SK-N-SH (cell line): Measurements from ENCODE around the gene CNTNAP2. TPM values are rescaled to one million over a fixed set of nuclear protein-coding genes. Genes with fewer than 3 reads are reported as not detected.
"Not testable (repeated sequence)": the region's sequence is repeated elsewhere in the genome, so short reads cannot be mapped to it uniquely, and the experiment has no call there.

ENCODE experiments used
- CTCF ChIA-PET: fragments of 300-600, 350-600 bp; formaldehyde crosslinking; extraction: SDS; loops from one replicate; lab custom pipeline; 2021; lab: Yijun Ruan, JAX
- POLR2A ChIA-PET: fragments of 350-600 bp; sonication (Branson Sonifier 250); formaldehyde crosslinking; extraction: SDS; loops from one replicate; lab custom pipeline; 2020; ENCODE audit warnings: antibody characterized with exemption, inconsistent platforms; lab: Yijun Ruan, JAX
- DNase-seq: peaks from one replicate; pipeline ENCODE4 v3.0.0; 2012
- H2AFZ ChIP-seq: fragments of 200-600 bp; sonication (generic); 2 replicates; pipeline ENCODE4 v1.8.1; 2016; ENCODE audit warnings: antibody characterized with exemption, mild to moderate bottlenecking, low read depth
- H3F3A ChIP-seq: fragments of 200-600 bp; sonication (generic); replicated peaks from 2 replicates; pipeline ENCODE3; 2016; ENCODE audit warnings: antibody characterized with exemption, mild to moderate bottlenecking; ENCODE audit not compliant: insufficient read depth
- H3K27ac ChIP-seq, 2 experiments: fragments of 200-500 bp in 1 of 2; fragments of 200-600 bp in 1 of 2; sonication (Bioruptor generic) in 1 of 2; sonication (generic), shearing (Covaris generic) in 1 of 2; 2 replicates each; pipeline versions ENCODE4 v1.5.1 to v1.6.1; 2014 to 2016; ENCODE audit warnings: low read depth in 2 of 2, inconsistent platforms in 1 of 2, low read length in 1 of 2, mild to moderate bottlenecking in 1 of 2, mixed read lengths in 1 of 2
- H3K27me3 ChIP-seq: fragments of 200-600 bp; sonication (generic), shearing (Covaris generic); 2 replicates; pipeline ENCODE4 v1.6.1; 2016; ENCODE audit warnings: mixed run types; ENCODE audit not compliant: insufficient read depth
- H3K36me3 ChIP-seq, 2 experiments: fragments of 200-500 bp in 1 of 2; fragments of 200-600 bp in 1 of 2; sonication (Bioruptor generic) in 1 of 2; sonication (generic) in 1 of 2; replicated peaks in 1 of 2; 2 replicates each; pipeline versions ENCODE3 to v1.5.1; 2014 to 2016; ENCODE audit warnings: low read length in 1 of 2, mild to moderate bottlenecking in 1 of 2; ENCODE audit not compliant: insufficient read depth in 2 of 2, control insufficient read depth in 1 of 2
- H3K4me1 ChIP-seq, 2 experiments: fragments of 200-500 bp in 1 of 2; fragments of 200-600 bp in 1 of 2; sonication (Bioruptor generic) in 1 of 2; sonication (generic), shearing (Covaris generic) in 1 of 2; 2 replicates each; pipeline versions ENCODE4 v1.5.1 to v1.6.1; 2014 to 2016; ENCODE audit warnings: low read depth in 1 of 2, low read length in 1 of 2, mixed run types in 1 of 2; ENCODE audit not compliant: insufficient read depth in 2 of 2, control insufficient read depth in 1 of 2
- H3K4me2 ChIP-seq: fragments of 200-600 bp; sonication (generic), shearing (Covaris generic); 2 replicates; pipeline ENCODE4 v1.6.1; 2017; ENCODE audit warnings: mixed run types
- H3K4me3 ChIP-seq, 2 experiments: fragments of 200-500 bp in 1 of 2; fragments of 200-600 bp in 1 of 2; sonication (Bioruptor generic) in 1 of 2; sonication (generic), shearing (Covaris generic) in 1 of 2; 2 replicates each; pipeline versions ENCODE4 v1.5.1 to v1.8.1; 2014 to 2016; ENCODE audit warnings: low read depth in 2 of 2, inconsistent platforms in 1 of 2, low read length in 1 of 2, mild to moderate bottlenecking in 1 of 2, mixed read lengths in 1 of 2, moderate library complexity in 1 of 2
- H3K79me2 ChIP-seq: fragments of 200-600 bp; sonication (generic); 2 replicates; pipeline ENCODE4 v1.8.1; 2017; ENCODE audit warnings: mild to moderate bottlenecking; ENCODE audit not compliant: insufficient read depth
- H3K9ac ChIP-seq: fragments of 200-600 bp; sonication (generic); 2 replicates; pipeline ENCODE4 v1.6.1; 2017; ENCODE audit warnings: mixed run types
- H3K9me2 ChIP-seq: fragments of 200-600 bp; sonication (generic); 2 replicates; pipeline ENCODE4 v1.6.1; 2017; ENCODE audit warnings: mixed run types
- H3K9me3 ChIP-seq: fragments of 200-600 bp; sonication (generic); 2 replicates; pipeline ENCODE4 v1.6.1; 2017; ENCODE audit warnings: mixed run types, mild to moderate bottlenecking, moderate library complexity
- H4K20me1 ChIP-seq: fragments of 200-600 bp; sonication (generic); 2 replicates; pipeline ENCODE4 v1.6.1; 2017; ENCODE audit warnings: mild to moderate bottlenecking, mixed run types; ENCODE audit not compliant: insufficient read depth
- CTCF ChIP-seq: fragments of 200-600 bp; sonication (generic); IDR thresholded peaks from 2 replicates; pipeline ENCODE4 v1.6.1; 2017; ENCODE audit warnings: antibody characterized with exemption, mild to moderate bottlenecking, moderate library complexity
- EP300 ChIP-seq, 2 experiments: IDR thresholded peaks; 2 replicates each; pipeline versions ENCODE4 v1.4.0 to v1.6.1; 2012; ENCODE audit warnings: borderline replicate concordance in 1 of 2, low read depth in 1 of 2, low read length in 1 of 2
- IRF3 ChIP-seq: fragments of 150-350 bp; IDR thresholded peaks from 2 replicates; pipeline ENCODE4 v1.6.1; 2016; ENCODE audit warnings: mild to moderate bottlenecking, low read depth, low read length
- JUND ChIP-seq: IDR thresholded peaks from 2 replicates; pipeline ENCODE4 v1.4.0; 2012
- MEF2A ChIP-seq: IDR thresholded peaks from 2 replicates; pipeline ENCODE4 v1.4.0; 2012; ENCODE audit warnings: low read depth, borderline replicate concordance
- NRF1 ChIP-seq: IDR thresholded peaks from 2 replicates; pipeline ENCODE4 v1.6.1; 2012; ENCODE audit warnings: low read depth, mild to moderate bottlenecking, low read length
- PBX3 ChIP-seq: IDR thresholded peaks from 2 replicates; pipeline ENCODE4; 2012
- RAD21 ChIP-seq: IDR thresholded peaks from 2 replicates; pipeline ENCODE4 v1.6.1; 2012; ENCODE audit warnings: mild to moderate bottlenecking, low read length
- REST ChIP-seq: IDR thresholded peaks from 2 replicates; pipeline ENCODE4 v1.6.1; 2012; ENCODE audit warnings: mild to moderate bottlenecking, low read depth, low read length, moderate library complexity
- RFX5 ChIP-seq: IDR thresholded peaks from 2 replicates; pipeline ENCODE4 v1.6.1; 2012; ENCODE audit warnings: mild to moderate bottlenecking, improper control_type of control experiment, low read length
- SIN3A ChIP-seq: IDR thresholded peaks from 2 replicates; pipeline ENCODE4 v1.6.1; 2012; ENCODE audit warnings: low read depth, mild to moderate bottlenecking, low read length, moderate library complexity, borderline replicate concordance
- TAF1 ChIP-seq: IDR thresholded peaks from 2 replicates; pipeline ENCODE4 v1.6.1; 2012; ENCODE audit warnings: low read depth, mild to moderate bottlenecking, low read length, moderate library complexity, borderline replicate concordance
- YY1 ChIP-seq: IDR thresholded peaks from 2 replicates; pipeline ENCODE4 v1.4.0; 2012; ENCODE audit warnings: low read depth, mild to moderate bottlenecking
- WGBS: methylation state at CpG from one replicate; pipeline ENCODE4 v1.1.6; 2017; ENCODE audit warnings: low lambda C conversion rate; 5-methylcytosine and 5-hydroxymethylcytosine counted together
- polyA plus RNA-seq, 3 experiments: library from polyadenylated mRNA; depleted of rRNA; stranded (reverse); fragments of >200 nt; gene quantifications; 2 replicates each; pipeline ENCODE4 v1.2.3, GENCODE V29; 2012

The CNTNAP2 gene
- polyA plus RNA-seq, 1 of the 3 experiments (the other 2 are of a cell fraction) = 3.4 TPM

DNA sequence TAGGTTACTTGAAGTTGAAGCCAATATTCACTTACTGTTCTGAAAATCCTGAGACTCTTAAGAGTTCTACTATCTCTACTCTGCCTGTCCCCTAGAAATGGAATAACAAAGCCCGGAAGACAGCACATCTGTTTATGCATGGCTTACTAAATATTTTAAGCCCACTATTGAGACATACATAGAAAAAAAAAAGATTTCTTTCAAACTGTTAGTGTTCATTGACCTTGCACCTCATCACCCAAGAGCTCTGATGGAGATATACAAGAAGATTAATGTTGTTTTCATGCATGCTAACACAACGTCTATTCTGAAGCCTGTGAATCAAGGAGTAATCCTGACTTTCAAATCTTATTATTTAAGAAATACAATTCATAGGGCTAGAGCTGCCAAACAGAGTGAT, 1614.7 kb downstream of the CNTNAP2 start:
- ChIA-PET POLR2A (no interaction called here), CTCF (no interaction called here)
- no peak overlapping the region for H2AFZ ChIP-seq
- no peak overlapping the region for H3K4me2 ChIP-seq
- no peak for DNase-seq
- H3K27ac ChIP-seq = no peak overlapping the region
- no peaks in the 10 kb centered on the region for H3K27me3 ChIP-seq
- H3K9me3 ChIP-seq = no peaks in the 10 kb centered on the region
- H3K36me3 ChIP-seq = no peaks in the 10 kb centered on the region
- H3K4me1 ChIP-seq = peaks cover 0 to 4% of the 10 kb centered on the region in 2 experiments; a peak in 2 of 4 replicates
- no peaks in the 10 kb centered on the region for H3K79me2 ChIP-seq
- no peak overlapping the region for H3K4me3 ChIP-seq
- TF ChIP-seq RAD21 (no peak), CTCF (no peak), IRF3 (no peak), EP300 (IDR thresholded peaks at IDR 0.05; ENCODE audit: borderline replicate concordance in 1 of 2, low read depth in 1 of 2, low read length in 1 of 2) (no peak), SIN3A (no peak), RFX5 (no peak), NRF1 (no peak), TAF1 (no peak), YY1 (no peak), JUND (no peak), REST (no peak), PBX3 (no peak), MEF2A (no peak)
- H3K9me2 ChIP-seq = no peaks in the 10 kb centered on the region
- H3F3A ChIP-seq = no peaks in the 10 kb centered on the region
- no peaks in the 10 kb centered on the region for H4K20me1 ChIP-seq
- WGBS = 56% methylated on average over 2 of the region's 2 CpGs
- no peak overlapping the region for H3K9ac ChIP-seq

GRCh38 chr7:147737559-147738214, 1621.1 kb downstream of the CNTNAP2 start:
- H3K4me3 ChIP-seq, H3K79me2 ChIP-seq, DNase-seq, POLR2A ChIA-PET, H3K9me3 ChIP-seq, H3K36me3 ChIP-seq, H3K9ac ChIP-seq, H3K27me3 ChIP-seq, H3K9me2 ChIP-seq, H3K4me1 ChIP-seq, H2AFZ ChIP-seq, H3K27ac ChIP-seq, H4K20me1 ChIP-seq, H3K4me2 ChIP-seq, H3F3A ChIP-seq: not testable (repeated sequence)
- CTCF ChIA-PET = interaction anchor here (0.6 kb wide), 1 partner anchor 588 kb away, joined by 3 read pairs; no protein-coding TSS in a partner anchor
- WGBS = 74% methylated on average over 18 of the region's 18 CpGs
